Ishikawa (cell line): Measurements from ENCODE around the gene NLGN1.

Experiments used
- CEBPB ChIP-seq: IDR thresholded peaks from 2 replicates; pipeline ENCODE4 v1.6.1; 2012
- CREB1 ChIP-seq: IDR thresholded peaks from 2 replicates; pipeline ENCODE4 v1.6.1; 2012; ENCODE audit warnings: low read depth
- EGR1 ChIP-seq: IDR thresholded peaks from 2 replicates; pipeline ENCODE4 v1.6.1; 2012
- EP300 ChIP-seq: IDR thresholded peaks from 2 replicates; pipeline ENCODE4 v1.6.1; 2012; ENCODE audit warnings: borderline replicate concordance
- FOXM1 ChIP-seq: IDR thresholded peaks from 2 replicates; pipeline ENCODE4 v1.6.1; 2012; ENCODE audit warnings: low read depth, borderline replicate concordance
- NFIC ChIP-seq: IDR thresholded peaks from 2 replicates; pipeline ENCODE4 v1.6.1; 2012
- RAD21 ChIP-seq: IDR thresholded peaks from 2 replicates; pipeline ENCODE4 v1.6.1; 2012; ENCODE audit warnings: low read depth
- TAF1 ChIP-seq: IDR thresholded peaks from 2 replicates; pipeline ENCODE4 v1.6.1; 2012; ENCODE audit warnings: low read depth, mild to moderate bottlenecking
- TCF12 ChIP-seq: IDR thresholded peaks from 2 replicates; pipeline ENCODE4 v1.6.1; 2012; ENCODE audit warnings: low read depth
- TEAD4 ChIP-seq: IDR thresholded peaks from 2 replicates; pipeline ENCODE4 v1.6.1; 2012
- YY1 ChIP-seq: IDR thresholded peaks from 2 replicates; pipeline ENCODE4 v1.6.1; 2012; ENCODE audit warnings: low read depth
- ZBTB7A ChIP-seq: IDR thresholded peaks from 2 replicates; pipeline ENCODE4 v1.6.1; 2012; ENCODE audit warnings: low read depth
- TF ChIP-seq, protein P1 (sequence below): IDR thresholded peaks from 2 replicates; pipeline ENCODE4 v1.6.1; 2012
- TF ChIP-seq, protein P2 (sequence below): IDR thresholded peaks from 2 replicates; pipeline ENCODE4 v1.6.1; 2012; ENCODE audit warnings: low read depth, mild to moderate bottlenecking
- TF ChIP-seq, protein P3 (sequence below): IDR thresholded peaks from 2 replicates; pipeline ENCODE4 v1.6.1; 2012

Gene NLGN1

DNA sequence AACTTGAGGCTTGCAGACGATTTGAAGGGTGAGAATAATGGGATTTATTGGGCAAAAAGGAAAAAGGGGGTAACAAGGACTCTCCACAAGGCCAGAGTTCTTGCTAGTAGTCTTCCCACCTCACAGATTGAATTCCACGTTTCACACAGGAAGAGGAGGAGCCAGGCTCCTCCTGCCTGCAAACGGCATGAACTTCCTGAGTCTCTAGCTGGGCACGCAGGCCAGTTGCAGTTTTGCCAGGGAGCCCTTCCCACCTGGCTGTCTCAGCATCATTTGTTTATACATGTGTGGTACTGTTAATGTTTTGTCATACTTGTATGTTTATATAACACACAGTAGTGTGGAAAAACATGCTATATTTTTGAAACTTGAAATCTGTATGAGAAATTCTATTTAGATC is 155.0 kb downstream of the NLGN1 start:
- TF ChIP-seq NFIC: no peak
- no peak for TF ChIP-seq TAF1
- TF ChIP-seq, protein P1, sequence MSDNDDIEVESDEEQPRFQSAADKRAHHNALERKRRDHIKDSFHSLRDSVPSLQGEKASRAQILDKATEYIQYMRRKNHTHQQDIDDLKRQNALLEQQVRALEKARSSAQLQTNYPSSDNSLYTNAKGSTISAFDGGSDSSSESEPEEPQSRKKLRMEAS: no peak
- TF ChIP-seq TCF12: no peak
- TF ChIP-seq, protein P2, sequence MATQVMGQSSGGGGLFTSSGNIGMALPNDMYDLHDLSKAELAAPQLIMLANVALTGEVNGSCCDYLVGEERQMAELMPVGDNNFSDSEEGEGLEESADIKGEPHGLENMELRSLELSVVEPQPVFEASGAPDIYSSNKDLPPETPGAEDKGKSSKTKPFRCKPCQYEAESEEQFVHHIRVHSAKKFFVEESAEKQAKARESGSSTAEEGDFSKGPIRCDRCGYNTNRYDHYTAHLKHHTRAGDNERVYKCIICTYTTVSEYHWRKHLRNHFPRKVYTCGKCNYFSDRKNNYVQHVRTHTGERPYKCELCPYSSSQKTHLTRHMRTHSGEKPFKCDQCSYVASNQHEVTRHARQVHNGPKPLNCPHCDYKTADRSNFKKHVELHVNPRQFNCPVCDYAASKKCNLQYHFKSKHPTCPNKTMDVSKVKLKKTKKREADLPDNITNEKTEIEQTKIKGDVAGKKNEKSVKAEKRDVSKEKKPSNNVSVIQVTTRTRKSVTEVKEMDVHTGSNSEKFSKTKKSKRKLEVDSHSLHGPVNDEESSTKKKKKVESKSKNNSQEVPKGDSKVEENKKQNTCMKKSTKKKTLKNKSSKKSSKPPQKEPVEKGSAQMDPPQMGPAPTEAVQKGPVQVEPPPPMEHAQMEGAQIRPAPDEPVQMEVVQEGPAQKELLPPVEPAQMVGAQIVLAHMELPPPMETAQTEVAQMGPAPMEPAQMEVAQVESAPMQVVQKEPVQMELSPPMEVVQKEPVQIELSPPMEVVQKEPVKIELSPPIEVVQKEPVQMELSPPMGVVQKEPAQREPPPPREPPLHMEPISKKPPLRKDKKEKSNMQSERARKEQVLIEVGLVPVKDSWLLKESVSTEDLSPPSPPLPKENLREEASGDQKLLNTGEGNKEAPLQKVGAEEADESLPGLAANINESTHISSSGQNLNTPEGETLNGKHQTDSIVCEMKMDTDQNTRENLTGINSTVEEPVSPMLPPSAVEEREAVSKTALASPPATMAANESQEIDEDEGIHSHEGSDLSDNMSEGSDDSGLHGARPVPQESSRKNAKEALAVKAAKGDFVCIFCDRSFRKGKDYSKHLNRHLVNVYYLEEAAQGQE: no peak
- TF ChIP-seq CREB1: no peak
- TF ChIP-seq, protein P3, sequence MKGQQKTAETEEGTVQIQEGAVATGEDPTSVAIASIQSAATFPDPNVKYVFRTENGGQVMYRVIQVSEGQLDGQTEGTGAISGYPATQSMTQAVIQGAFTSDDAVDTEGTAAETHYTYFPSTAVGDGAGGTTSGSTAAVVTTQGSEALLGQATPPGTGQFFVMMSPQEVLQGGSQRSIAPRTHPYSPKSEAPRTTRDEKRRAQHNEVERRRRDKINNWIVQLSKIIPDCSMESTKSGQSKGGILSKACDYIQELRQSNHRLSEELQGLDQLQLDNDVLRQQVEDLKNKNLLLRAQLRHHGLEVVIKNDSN: no peak
- no peak for TF ChIP-seq TEAD4
- no peak for TF ChIP-seq ZBTB7A
- no peak for TF ChIP-seq EP300

DNA sequence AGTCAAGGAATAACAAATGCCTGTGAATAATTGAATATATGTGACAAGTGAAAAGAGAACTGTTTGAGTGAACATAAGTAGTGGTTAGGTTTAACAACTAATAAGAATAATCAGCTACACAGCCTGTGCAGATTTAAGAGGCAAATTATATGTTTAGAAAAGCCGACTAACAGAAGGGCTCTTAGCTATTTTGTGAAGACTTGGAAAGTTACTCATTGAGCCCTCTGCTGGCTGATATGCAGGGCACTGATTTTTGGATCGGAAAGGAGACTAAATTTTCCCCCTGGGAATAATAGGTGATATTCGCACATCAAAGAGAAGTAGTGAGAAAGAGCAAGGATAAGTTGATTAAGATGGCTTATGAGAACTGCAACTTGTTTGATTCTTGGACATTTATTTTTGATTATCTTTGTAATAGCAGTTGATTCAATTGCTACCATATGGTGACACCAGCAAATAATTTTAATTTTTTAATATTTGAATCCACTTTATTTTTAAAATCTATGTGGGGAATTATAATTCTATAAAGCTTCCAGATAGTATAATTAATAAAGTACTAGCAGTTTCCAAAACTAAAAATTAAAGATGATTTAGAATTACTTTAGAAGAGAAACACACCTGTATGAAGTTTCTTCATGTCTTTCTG is 156.2 kb downstream of the NLGN1 start:
- TF ChIP-seq NFIC: no peak
- peak; percentile 59 for TF ChIP-seq TEAD4
- no peak for TF ChIP-seq EGR1
- TF ChIP-seq CREB1: no peak
- peak; percentile 46 for TF ChIP-seq RAD21
- TF ChIP-seq, protein P2: no peak
- no peak for TF ChIP-seq EP300

DNA sequence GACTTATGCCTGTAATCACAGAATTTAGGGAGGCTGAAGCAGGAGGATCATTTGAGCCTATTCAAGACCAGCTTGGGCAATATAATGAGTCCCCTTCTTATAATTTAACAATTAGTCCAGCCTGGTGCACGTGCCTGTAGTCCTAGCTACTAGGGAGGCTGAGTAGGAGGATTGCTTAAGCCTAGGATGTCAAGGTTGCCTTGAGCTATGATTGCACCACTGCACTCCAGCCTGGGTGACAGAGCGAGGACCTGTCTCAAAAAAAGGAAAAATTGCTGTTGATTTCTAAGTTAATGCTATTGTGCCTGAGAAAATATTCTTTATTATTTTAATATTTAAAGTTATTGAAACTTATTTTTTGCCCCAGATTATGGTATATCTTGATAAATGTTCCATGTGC is 159.0 kb downstream of the NLGN1 start:
- TF ChIP-seq, protein P3: no peak
- TF ChIP-seq TAF1 (no peak), CREB1 (no peak), NFIC (no peak), TCF12 (no peak), YY1 (no peak), EGR1 (no peak), ZBTB7A (no peak), RAD21 (no peak), CEBPB (no peak), TEAD4 (no peak)
- TF ChIP-seq, protein P1: no peak
- TF ChIP-seq, protein P2: no peak

DNA sequence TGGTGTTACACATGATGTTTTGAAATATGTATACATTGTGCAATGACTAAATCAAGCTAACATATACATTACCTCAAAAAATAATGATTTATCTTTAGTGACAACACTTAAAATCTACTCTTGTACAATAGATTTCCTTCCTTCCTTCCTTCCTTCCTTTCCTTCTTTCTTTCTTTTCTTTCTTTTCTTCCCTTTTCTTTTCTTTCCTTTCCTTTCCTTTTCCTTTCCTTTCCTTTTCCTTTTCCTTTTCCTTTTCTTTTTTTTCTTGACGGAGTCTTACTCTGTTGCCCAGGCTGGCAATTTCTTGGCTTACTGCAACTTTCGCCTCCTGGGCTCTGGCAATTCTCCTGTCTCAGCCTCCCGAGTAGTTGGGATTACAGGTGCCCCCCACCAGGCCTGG is 170.5 kb downstream of the NLGN1 start:
- no peak for TF ChIP-seq TAF1
- TF ChIP-seq, protein P3: no peak

DNA sequence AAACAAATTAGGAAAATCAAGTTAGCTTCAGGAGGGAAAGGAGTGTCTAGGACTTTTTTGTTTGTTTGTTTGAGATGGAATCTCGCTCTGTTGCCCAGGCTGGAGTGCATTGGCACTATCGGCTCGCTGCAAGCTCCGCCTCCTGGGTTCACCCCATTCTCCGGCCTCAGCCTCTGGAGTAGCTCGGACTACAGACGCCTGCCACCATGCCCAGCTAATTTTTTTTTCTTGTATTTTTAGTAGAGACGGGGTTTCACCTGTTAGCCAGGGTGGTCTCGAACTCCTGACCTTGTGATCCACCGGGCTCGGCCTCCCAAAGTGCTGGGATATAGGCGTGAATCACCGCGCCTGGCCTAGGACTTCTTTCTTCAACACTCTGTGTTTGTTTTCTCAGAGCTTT is 171.1 kb downstream of the NLGN1 start:
- TF ChIP-seq, protein P1: no peak
- TF ChIP-seq TEAD4 (no peak), EGR1 (no peak), FOXM1 (no peak), ZBTB7A (no peak), TCF12 (no peak), CEBPB (no peak), NFIC (no peak), RAD21 (no peak), CREB1 (no peak), YY1 (no peak), EP300 (no peak)
- TF ChIP-seq, protein P2: no peak
- TF ChIP-seq, protein P3: no peak
